Colon (tissue), 2 donors: Measurements from ENCODE around the gene SAA1.
"Not testable (repeated sequence)": the region's sequence is repeated elsewhere in the genome, so short reads cannot be mapped to it uniquely, and the experiment has no call there.

Experiments used
- FAIRE-seq: peaks from 2 replicates; lab custom pipeline; 2012; peaks lifted over from hg19 to GRCh38; lab: Jason Lieb, UNC
- donor health status: control.
- donor health status: control.

Gene SAA1

GRCh38 chr11:18265949-18266348 is at the start of gene SAA1:
Gene SAA1 (plus strand): TSS chr11:18266264. CDS start chr11:18266888, 624 bp downstream.
- no peak for FAIRE-seq

GRCh38 chr11:18221274-18221876 is 44.7 kb upstream of the SAA1 start:
- FAIRE-seq: no peak

DNA sequence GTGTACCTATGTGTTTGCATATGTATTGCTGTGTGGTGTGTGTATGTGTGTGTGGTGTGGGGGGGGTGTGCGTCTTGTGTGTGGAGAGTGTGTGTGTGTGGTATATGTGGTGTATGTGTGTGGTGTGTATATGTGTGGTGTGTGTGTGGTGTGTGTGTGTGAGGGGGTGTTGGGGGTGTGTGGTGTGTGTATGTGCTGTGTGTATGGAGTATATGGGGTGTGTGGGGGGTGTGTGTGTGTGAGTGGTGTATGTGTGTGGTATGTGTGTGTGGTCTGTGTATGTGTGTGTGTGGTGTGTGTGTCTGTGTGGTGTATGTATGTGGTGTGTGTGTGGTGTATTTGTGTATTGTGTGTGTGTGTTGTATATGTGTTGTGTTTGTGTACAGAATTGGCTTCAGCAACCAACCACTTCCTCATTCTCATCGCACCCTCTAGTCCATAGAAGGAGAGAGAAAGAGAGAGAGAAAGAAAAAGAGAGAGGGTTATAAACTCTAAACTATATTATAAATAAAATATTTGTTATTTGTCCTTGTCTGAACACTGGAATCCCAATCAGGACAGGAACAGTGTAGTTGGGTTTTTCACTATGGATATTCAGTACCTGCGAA is 43.1 kb upstream of the SAA1 start:
- no peak for FAIRE-seq

- no peak for FAIRE-seq
Observed at GRCh38 chr11:18223591-18224387, 42.3 kb upstream of the SAA1 start.

DNA sequence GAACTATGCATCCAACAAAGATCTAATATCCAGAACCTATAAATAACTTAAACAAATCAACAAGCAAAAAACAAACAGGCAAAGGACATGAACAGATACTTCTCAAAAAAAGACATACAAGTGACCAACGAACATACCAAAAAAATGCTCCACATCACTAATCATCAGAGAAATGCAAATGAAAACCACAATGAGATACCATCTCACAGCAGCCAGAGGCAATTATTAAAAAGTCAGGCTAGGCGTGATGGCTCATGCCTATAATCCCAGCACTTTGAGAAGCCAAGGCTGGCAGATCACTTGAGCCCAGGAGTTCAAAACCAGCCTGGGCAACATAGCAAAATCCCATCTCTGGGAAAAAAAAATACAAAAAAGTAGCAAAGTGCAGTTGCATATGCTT is 40.2 kb upstream of the SAA1 start:
- FAIRE-seq: no peak

GRCh38 chr11:18229501-18229900 is 36.6 kb upstream of the SAA1 start:
- no peak for FAIRE-seq

DNA sequence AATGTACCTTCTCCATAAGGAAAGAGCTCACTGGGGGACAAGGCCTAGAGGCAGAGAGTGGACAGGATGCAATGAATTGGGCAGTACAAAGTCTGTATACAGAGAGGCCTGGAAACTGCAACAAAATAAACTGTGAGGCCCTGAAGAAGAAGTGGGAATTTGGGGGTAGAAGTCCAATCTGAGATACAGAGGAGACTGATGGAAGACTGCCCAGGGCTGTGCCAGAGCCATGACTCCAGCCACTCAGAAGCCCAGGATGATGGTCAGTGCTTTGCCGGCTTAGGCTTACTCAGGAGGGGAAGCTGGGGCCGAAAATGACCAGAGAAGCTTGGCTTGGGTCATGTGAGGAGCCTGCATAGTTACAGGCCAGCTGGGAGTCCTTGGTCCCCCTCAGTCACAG is 35.2 kb upstream of the SAA1 start:
- FAIRE-seq: no peak

DNA sequence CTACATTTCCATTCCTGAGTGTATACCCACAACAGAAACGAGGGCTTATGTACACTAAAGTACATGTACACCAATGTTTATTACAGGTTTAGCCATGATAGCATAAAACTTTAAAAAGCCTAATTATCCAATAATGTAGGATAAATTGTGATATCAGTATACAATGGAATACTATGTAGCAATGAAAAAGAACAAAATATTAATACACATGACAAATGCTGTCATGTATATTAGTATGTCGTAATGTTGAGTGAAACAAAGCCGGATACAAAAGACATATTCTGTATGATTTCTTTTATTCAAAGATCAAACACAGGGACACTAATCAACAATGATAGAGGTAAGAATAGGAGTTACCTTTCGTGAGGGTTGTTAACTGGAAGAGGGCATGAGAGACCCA is 32.2 kb upstream of the SAA1 start:
- no peak for FAIRE-seq

DNA sequence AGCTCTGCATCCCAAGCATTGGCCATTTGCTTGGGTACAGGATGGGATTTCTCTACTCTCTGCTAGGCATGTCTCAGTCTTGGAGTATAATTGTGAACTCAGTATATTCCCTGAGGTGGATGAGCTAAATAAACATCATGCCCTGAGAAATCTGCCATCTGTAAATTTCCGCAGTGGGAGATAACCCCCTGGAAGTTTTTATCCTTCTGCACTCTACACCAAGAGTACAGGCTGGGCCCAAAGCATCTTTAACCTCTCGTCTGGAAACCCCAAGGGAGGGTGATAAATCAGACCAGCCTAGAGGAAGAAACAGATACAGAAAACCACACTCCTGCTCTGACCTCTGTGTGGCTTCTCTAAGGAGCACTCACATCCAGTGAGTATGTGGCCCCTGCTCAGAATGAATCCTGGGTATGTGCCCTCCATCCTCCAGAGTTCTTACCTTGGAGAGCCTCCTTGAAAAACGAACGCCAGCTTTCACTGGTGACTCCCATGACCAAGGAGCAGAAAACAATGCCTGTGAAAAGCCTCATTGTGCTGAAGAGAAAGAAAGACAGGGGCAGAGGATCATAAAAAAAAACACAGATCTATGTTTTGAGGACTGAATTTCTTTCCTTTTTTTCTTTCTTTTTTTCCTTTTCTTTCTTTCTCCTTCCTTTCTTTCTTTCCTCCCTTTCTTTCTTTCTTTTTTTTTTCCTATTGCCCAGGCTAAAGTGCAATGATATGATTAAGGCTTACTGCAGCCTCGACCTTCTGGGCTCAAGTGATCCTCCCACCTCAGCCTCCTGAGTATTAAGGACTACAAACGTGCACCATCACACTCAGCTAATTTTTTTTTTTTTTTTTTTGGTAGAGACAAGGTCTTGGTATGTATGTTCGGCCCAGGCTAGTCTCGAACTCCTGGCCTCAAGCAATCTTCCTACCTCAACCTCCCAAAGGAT is 30.4 kb upstream of the SAA1 start:
- FAIRE-seq: no peak

GRCh38 chr11:18236664-18237356 is 29.3 kb upstream of the SAA1 start, which contains the start of gene SAA4:
Gene SAA4 (minus strand): TSS chr11:18236802. CDS start chr11:18235926, 876 bp downstream.
- no peak for FAIRE-seq

- no peak for FAIRE-seq
Observed at GRCh38 chr11:18239655-18240054, 26.4 kb upstream of the SAA1 start.

- FAIRE-seq: no peak
Observed at GRCh38 chr11:18243783-18244362, 22.2 kb upstream of the SAA1 start.

- FAIRE-seq: no peak
Observed at GRCh38 chr11:18245396-18245795, 20.7 kb upstream of the SAA1 start.

DNA sequence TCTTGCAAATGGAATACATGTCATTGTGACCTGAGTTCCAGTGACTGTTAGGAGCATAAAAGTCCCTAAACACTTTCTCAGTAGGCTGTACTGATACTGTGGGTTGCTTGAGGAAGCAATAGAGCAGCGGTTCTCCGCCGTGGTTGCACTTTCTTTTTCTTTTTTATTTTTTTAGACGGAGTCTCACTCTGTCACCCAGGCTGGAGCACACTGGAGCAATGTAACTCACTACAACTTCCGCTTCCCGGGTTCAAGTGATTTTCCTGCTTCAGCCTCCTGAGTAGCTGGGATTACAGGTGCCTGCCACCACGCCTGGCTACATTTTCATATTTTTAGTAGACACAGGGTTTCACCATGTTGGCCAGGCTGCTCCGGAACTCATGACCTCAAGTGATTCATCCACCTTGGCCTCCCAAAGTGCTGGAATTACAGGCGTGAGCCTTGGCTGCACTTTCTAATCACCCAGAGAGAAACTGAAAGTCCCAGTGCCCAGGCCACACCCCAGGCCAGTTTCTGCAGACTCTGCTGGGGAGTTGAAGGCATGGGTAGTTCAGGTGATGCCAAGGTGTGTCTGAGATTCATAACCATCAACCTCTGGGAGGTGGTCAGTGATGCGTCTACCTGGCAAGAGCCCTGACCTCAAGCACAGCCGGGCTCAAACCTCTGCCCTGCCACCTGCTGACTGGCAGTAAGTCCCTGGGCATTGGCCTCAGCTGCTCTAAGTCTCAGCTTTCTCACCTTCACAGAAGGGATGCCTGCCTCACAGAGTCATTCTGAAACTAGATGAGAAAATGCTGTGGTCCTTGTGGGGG is 19.5 kb upstream of the SAA1 start:
- not testable (repeated sequence) for FAIRE-seq

GRCh38 chr11:18247191-18247581 is 18.9 kb upstream of the SAA1 start:
- not testable (repeated sequence) for FAIRE-seq

GRCh38 chr11:18248561-18248960 is 17.5 kb upstream of the SAA1 start, which contains the start of gene SAA2:
Gene SAA2 (minus strand): TSS chr11:18248668. CDS start chr11:18248011, 657 bp downstream.
- FAIRE-seq: no peak

DNA sequence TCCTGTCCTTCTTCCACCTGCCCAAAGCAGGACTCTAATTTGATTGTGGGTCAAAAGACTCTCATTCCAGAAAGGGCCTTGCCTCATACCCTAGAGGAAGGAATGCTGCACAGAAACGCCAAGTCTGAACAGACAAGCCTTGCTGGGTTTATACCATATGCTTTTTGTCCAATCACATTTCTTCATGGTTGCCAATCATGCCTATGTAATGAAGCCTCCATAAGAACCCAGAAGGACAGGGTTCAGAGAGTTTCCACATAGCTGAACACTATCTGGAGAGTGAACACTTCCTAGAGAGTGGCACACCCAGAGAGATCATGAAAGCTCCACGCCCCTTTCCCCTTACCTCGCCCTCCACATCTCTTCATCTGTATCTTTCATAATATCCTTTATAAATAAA is 12.8 kb upstream of the SAA1 start:
- no peak for FAIRE-seq

- FAIRE-seq: no peak
Observed at GRCh38 chr11:18253778-18254338, 12.2 kb upstream of the SAA1 start.

- no peak for FAIRE-seq
Observed at GRCh38 chr11:18254781-18255361, 11.2 kb upstream of the SAA1 start.
